Stimulated activated CD8-positive, alpha-beta memory T cell treated with anti-CD3 and anti-CD28 coated beads, Interleukin-7, amount 100 ng/mL, for 1 hour (primary cell): Measurements from ENCODE around the gene COX19.
"Not testable (repeated sequence)": the region's sequence is repeated elsewhere in the genome, so short reads cannot be mapped to it uniquely, and the experiment has no call there.

ENCODE experiments used
- DNase-seq, 2 donors: peaks; one replicate each; pipeline ENCODE4 v3.0.0-alpha.2; 2020; ENCODE audit warnings: low read depth in 2 of 2

Gene COX19

DNA sequence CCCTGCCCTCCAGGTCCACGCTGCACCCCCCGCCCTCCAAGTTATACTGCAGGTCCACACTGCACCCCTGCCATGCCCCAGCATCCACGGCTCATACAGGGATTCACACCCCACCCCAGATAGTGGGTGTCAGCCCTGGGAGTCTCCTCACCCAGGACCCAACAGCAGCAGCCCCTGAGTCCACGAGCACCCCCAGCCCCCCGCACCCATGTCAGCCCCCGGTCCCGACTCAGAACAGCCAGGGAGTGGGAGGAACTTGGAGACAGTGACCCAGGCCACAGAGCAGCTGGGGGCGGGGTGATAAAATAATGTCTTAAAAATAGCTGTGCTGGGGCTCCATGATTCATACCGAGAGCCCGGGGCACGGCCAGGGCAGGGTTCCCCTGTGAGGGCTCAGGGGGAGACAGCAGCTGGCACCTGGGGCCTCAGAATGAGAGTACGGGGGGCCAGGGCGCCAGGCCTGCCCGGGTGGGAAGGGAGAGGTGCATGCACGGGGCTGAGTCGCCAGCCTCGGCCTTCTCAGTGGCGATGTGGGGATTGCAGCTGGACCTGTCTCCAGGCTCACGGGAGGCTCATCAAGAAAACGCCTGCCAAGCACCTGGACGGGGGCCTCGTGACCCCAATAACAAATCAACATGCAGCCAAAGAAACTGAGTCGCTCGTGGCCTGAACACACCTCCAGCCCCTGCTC, 50.7 kb downstream of the COX19 start:
- peak in 1 of 2 donors; percentile 24 for DNase-seq

GRCh38 chr7:924042-924441, 51.3 kb downstream of the COX19 start:
- DNase-seq = not testable (repeated sequence)

- DNase-seq = peak; percentile 88 to 91
Measured at GRCh38 chr7:923108-924041, 52.0 kb downstream of the COX19 start.

DNA sequence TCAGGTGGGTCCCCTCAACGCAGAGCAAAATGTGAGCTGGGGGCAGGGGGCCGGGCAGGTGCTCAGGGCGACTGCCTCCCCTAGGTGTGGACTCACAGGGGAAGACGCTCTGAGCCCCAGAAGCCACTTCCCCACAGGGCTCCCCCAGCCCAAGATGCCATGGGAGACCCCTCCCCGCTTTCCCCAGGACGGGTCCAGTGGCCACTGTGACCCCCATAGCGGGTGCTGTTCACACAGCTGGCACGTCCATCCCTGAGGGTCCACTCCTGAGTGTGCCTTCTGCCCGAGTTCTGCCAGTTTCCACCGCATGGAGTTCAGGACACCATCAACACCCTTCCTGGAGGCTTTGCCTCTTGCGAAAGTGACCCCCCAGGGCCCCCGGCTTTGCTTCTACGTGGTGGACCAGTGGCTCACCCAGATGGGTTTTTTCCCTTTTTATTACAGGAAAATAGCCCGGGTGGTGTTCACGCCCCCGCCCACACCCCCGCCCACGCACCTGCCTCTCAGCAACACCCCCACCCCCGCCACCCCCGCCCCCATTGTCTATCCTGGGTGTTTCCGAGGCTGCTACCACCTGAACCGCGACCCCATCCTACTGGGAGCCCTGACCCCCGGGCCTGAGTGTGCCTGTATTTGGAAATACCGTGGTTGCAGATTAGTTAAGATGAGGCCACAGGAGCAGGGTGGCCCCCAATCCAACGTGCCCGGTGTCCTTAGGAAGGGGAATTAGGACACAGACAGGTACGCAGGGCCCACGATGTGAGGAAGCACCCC, 52.8 kb downstream of the COX19 start:
- DNase-seq = peak in 1 of 2 donors; percentile 40

- no peak for DNase-seq
Measured at GRCh38 chr7:921581-922333, 53.6 kb downstream of the COX19 start.

- no peak for DNase-seq
Measured at GRCh38 chr7:921071-921461, 54.3 kb downstream of the COX19 start.

- DNase-seq = no peak
Measured at GRCh38 chr7:920351-921070, 54.8 kb downstream of the COX19 start.

- no peak for DNase-seq
Measured at GRCh38 chr7:919924-920341, 55.4 kb downstream of the COX19 start.

DNA sequence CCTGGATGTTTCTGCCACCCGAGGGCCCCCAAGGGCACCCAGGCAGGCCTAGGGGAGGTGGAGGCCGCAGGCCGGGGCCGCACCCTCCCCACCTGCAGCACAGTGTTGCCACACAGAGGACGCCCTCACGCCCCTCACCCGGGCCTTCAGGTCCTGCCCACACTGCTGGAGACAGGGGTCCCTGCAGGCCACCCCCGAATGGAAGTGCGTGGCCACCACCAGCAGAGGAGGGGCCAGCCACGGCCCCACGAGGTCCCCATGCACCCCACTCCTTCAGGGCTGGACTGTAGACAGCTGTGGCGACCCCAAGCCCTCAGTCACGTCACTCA, 56.3 kb downstream of the COX19 start:
- DNase-seq = no peak

DNA sequence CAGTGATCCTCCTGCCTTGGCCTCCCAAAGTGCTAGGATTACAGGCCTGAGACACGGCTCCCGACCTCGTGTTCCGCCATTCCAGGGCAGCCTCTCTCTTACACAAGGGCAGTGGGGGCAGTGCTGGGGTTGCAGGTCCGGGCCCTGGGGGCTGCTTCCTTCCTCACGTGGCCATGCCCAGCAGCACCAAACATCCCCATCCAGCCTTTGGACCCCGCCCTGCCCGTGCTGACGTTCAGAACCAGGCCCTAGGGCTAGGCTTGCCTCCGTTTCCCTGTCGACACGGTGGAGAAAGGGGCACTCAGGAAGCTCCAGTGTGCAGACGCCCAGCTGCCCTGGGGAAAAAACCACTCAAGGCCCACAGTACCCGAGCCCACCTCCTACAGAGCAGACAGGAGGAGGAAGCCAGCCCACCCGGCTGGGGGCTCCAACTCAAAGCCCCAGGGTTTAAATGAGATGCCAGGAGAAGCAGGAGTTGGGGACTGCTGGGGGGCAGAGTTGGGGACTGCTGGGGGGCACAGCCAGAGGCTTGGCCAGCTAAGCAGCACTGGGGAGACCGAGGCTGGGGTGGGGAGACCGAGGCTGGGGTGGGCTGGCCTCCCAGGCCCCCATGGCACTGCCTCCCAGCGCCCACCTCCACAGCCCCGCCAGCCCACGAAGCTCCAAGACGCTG, 56.8 kb downstream of the COX19 start:
- DNase-seq = no peak

- DNase-seq = no peak
Measured at GRCh38 chr7:918118-918425, 57.3 kb downstream of the COX19 start.

DNA sequence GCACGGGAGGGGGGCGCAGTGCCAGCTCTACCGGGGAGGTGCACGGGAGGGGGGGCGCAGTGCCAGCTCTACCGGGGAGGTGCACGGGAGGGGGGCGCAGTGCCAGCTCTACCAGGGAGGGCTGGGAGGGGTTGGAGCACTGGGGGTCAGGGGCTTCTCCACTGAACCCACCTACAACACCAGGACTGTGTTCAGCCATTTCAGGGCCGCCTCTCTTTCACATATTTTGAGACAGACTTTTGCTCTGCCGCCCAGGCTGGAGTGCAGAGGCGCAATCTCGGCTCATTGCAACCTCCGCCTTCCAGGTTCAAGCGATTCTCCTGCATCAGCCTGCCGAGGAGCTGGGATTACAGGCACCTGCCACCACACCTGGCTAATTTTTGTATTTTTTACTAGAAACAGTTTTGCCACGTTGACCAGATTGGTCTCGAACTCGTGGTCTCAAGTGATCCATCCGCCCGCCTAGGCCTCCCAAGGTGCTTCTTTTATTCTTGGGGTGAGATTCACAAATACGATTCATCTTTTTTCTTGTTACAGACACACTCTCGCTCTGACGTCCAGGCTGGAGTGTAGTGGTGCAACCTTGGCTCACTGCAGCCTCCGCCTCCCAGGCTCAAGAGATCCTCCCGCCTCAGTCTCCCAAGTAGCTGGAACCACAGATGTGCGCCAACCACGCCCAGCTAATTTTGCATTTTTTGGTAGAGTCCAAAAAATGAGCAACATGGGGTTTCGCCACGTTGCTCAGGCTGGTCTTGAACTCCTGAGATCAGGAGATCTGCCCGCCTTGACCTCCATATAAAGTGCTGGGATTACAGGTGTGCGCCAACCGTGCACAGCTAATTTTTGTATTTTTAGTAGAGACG, 57.9 kb downstream of the COX19 start:
- no peak for DNase-seq

- DNase-seq = no peak
Measured at GRCh38 chr7:916291-916941, 58.9 kb downstream of the COX19 start.
